GM12878 (cell line): Measurements from ENCODE around the gene TUBB1. TPM values are rescaled to one million over a fixed set of nuclear protein-coding genes. Genes with fewer than 3 reads are reported as not detected.

ENCODE experiments used
- ATAC-seq: fragments of 200-7000 bp; cut with Tn5 transposase; 3 replicates; pipeline ENCODE4 v1.9.1; 2020; ENCODE audit warnings: mild to moderate bottlenecking, moderate library complexity
- BruUV-seq: library from RNA; stranded (reverse); fragments of 400-500 nt; replicated peaks from 2 replicates; lab custom pipeline; 2021; lab: Mats Ljungman, UMichigan
- CTCF ChIA-PET: fragments of 300-600 bp; sonication (Branson Sonifier 250); formaldehyde crosslinking; extraction: SDS; loops from one replicate; lab custom pipeline; 2021; ENCODE audit warnings: inconsistent platforms; lab: Yijun Ruan, JAX
- POLR2A ChIA-PET: fragments of 350-600 bp; formaldehyde crosslinking; extraction: SDS; loops from one replicate; lab custom pipeline; 2021; ENCODE audit warnings: inconsistent platforms; lab: Charles Lee
- RAD21 ChIA-PET: fragments of 300-600 bp; sonication (Branson Sonifier 250); formaldehyde crosslinking; loops from one replicate; lab custom pipeline; 2023; ENCODE audit warnings: antibody characterized with exemption; ENCODE audit not compliant: unreplicated experiment; lab: Charles Lee
- SMC1A ChIA-PET: fragments of 300-600 bp; sonication (Branson Sonifier 250); formaldehyde crosslinking; loops from one replicate; lab custom pipeline; 2023; ENCODE audit not compliant: unreplicated experiment, uncharacterized antibody; lab: Charles Lee
- DNase-seq: peaks from one replicate; pipeline ENCODE4 v3.0.0-alpha.2; 2011; ENCODE audit warnings: low read depth, low spot score
- FAIRE-seq: peaks from 3 replicates; lab custom pipeline; 2011; peaks lifted over from hg19 to GRCh38; lab: Jason Lieb, UNC
- H2AFZ ChIP-seq: 2 replicates; pipeline ENCODE4 v1.6.0; 2011; ENCODE audit warnings: low read depth, low read length, control low read depth; ENCODE audit not compliant: control insufficient read depth
- H3K27ac ChIP-seq: 2 replicates; pipeline ENCODE4 v1.5.1; 2011; ENCODE audit warnings: control low read depth; ENCODE audit not compliant: control insufficient read depth, insufficient read depth
- H3K27me3 ChIP-seq, 2 experiments: replicated peaks in 1 of 2; 2 replicates each; pipeline versions ENCODE4 v1.6.0 to v1.6.1; 2011; ENCODE audit warnings: low read length in 1 of 2; ENCODE audit not compliant: control insufficient read depth in 2 of 2, insufficient read depth in 2 of 2
- H3K36me3 ChIP-seq, 2 experiments: 2 replicates each; pipeline ENCODE4 v1.5.1; 2011; ENCODE audit warnings: low read length in 1 of 2; ENCODE audit not compliant: control insufficient read depth in 2 of 2, insufficient read depth in 2 of 2
- H3K4me1 ChIP-seq: 2 replicates; pipeline ENCODE4 v1.6.1; 2011; ENCODE audit warnings: mild to moderate bottlenecking, low read length, moderate library complexity, mixed read lengths; ENCODE audit not compliant: control insufficient read depth, insufficient read depth
- H3K4me2 ChIP-seq: 2 replicates; pipeline ENCODE4 v1.6.0; 2011; ENCODE audit warnings: control low read depth; ENCODE audit not compliant: control insufficient read depth, insufficient read depth
- H3K4me3 ChIP-seq: fragments of 200-600 bp; sonication (generic); 2 replicates; pipeline ENCODE4 v1.5.1; 2016
- H3K79me2 ChIP-seq: 2 replicates; pipeline ENCODE4 v1.6.0; 2011; ENCODE audit warnings: low read length; ENCODE audit not compliant: control insufficient read depth, insufficient read depth
- H3K9ac ChIP-seq: 2 replicates; pipeline ENCODE4 v1.8.0; 2011; ENCODE audit warnings: low read length, control low read depth, mixed read lengths; ENCODE audit not compliant: control insufficient read depth, insufficient read depth
- H3K9me3 ChIP-seq: replicated peaks from 3 replicates; pipeline ENCODE4 v1.5.1; 2011; ENCODE audit warnings: mild to moderate bottlenecking, low read length; ENCODE audit not compliant: control insufficient read depth, insufficient read depth
- H4K20me1 ChIP-seq: 2 replicates; pipeline ENCODE4 v1.6.0; 2011; ENCODE audit not compliant: control insufficient read depth, insufficient read depth
- ATF7 ChIP-seq: fragments of 450-650 bp; IDR thresholded peaks from 2 replicates; pipeline ENCODE4 v1.6.1; 2016; ENCODE audit warnings: low read depth, mild to moderate bottlenecking
- NBN ChIP-seq: fragments of 450-650 bp; IDR thresholded peaks from 2 replicates; pipeline ENCODE4 v1.6.1; 2016
- NRF1 ChIP-seq: conservative IDR thresholded peaks from 2 replicates; pipeline ENCODE4 v1.6.1; 2011; ENCODE audit warnings: mild to moderate bottlenecking, low read depth, low read length, improper control_type of control experiment
- SP1 ChIP-seq: IDR thresholded peaks from one replicate; pipeline ENCODE4 v1.6.1; 2011; ENCODE audit warnings: low read depth, low read length
- SRF ChIP-seq, 2 experiments: IDR thresholded peaks; 2 replicates each; pipeline ENCODE4 v1.6.1; 2011; ENCODE audit warnings: low read depth in 2 of 2, low read length in 2 of 2, mild to moderate bottlenecking in 1 of 2, moderate library complexity in 1 of 2
- SUZ12 ChIP-seq: fragments of 200-600 bp; sonication (generic); IDR thresholded peaks from one replicate; pipeline ENCODE4 v1.6.1; 2018; ENCODE audit warnings: antibody characterized with exemption, mild to moderate bottlenecking; ENCODE audit not compliant: unreplicated experiment
- WGBS: methylation state at CpG from one replicate; pipeline ENCODE4 v1.1.6; 2016; ENCODE audit warnings: low lambda C conversion rate; ENCODE audit not compliant: insufficient replicate concordance, insufficient coverage; ENCODE audit errors: missing lambda C conversion rate; 5-methylcytosine and 5-hydroxymethylcytosine counted together
- in situ Hi-C: fragments of 300-500 bp; cut with MboI; formaldehyde crosslinking; loops from 9 replicates; pipeline ENCODE4 v1.14.3; 2018; ENCODE audit warnings: mixed read lengths
- intact Hi-C: fragments of 100-400 bp; cut with micrococcal nuclease; formaldehyde crosslinking; loops from one replicate; pipeline ENCODE4 v1.14.2; 2022; ENCODE audit not compliant: unreplicated experiment
- polyA plus RNA-seq, 11 experiments: library from polyadenylated mRNA; depleted of rRNA in 4 of 11; unstranded in 6 of 11; stranded (reverse) in 5 of 11; fragments of >200 nt; fragmentation: Nextera tagmentation in 4 of 11; fragmentation: Illumina TruSeq in 1 of 11; extraction: Ambion mirVana in 4 of 11; extraction: Trizol in 1 of 11; gene quantifications; 1 replicate in 1 of 11; 2 replicates in 10 of 11; pipeline versions ENCODE4 v1.2.1 to v1.2.3, GENCODE V29; 2011 to 2016; ENCODE audit warnings: inconsistent platforms in 2 of 11, missing spikeins in 2 of 11, low read depth in 1 of 11
- total RNA-seq, 4 experiments: library from RNA; depleted of rRNA in 3 of 4; stranded (reverse); fragments of >200 nt in 3 of 4; fragmentation: Illumina TruSeq in 1 of 4; extraction: Trizol in 1 of 4; gene quantifications; 2 replicates each; pipeline versions ENCODE4 v1.2.1 to v1.2.3, GENCODE V29; 2013 to 2021
- TF ChIP-seq, protein P1 (sequence below): IDR thresholded peaks from 2 replicates; pipeline ENCODE4 v1.6.1; 2012; ENCODE audit warnings: low read depth, low read length, improper control_type of control experiment
- TF ChIP-seq, protein P2 (sequence below): fragments of 450-650 bp; IDR thresholded peaks from 2 replicates; pipeline ENCODE4 v1.6.1; 2016; ENCODE audit warnings: mild to moderate bottlenecking
- TF ChIP-seq, protein P3 (sequence below): fragments of 450-650 bp; IDR thresholded peaks from 2 replicates; pipeline ENCODE4 v1.6.1; 2016; ENCODE audit warnings: mild to moderate bottlenecking, moderate library complexity, borderline replicate concordance

TUBB1 gene
- total and polyA plus RNA-seq, 10 of the 15 experiments (the other 5 are each of a cell fraction or from before 2014, with no cell fraction given) = 0.02 to 0.20 (median 0.06) TPM; not detected in 3

DNA sequence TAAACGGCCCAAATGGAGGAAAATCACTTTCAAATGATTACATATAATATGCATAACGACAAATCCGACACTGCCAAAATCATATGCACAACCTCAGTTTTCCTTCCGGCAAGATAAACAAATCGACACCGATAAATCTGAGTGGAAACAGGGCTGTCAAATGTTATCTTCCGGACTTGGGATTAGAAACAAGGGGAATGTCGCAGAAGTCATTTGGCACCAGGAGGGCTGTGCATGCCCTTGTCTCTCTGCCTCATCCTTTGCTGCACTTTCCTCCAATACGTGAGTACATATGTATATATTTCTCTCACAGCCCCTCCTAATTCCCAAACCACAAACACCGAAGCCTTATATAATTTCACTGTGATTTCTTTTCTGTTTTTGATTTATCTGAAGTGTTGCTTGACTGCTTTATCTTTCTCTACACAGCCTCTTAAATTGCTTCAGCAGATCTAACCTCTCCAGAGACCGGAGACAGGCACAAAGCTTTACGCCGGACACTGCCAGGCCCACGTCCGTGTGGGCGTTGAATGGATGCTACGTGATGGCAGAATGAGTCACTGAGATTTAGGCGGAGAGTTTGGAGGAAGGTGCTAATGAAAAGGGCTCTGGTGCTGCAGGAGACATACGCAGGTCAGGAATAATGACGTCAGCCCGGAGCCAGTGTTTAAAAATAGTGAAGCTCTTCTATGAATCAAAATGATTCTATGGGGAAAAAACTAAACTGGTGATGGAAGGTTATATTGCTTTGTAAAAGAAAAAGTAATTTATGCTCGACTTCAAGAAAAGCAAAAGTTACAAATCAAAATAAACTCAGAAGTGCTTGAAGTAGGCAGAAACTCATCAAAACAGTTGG, 44.4 kb downstream of the TUBB1 start:
- RAD21 ChIA-PET = no interaction called here
- H3K36me3 ChIP-seq = no peaks in the 10 kb centered on the region
- in situ Hi-C loops = no loop called here
- H2AFZ ChIP-seq = no peak overlapping the region
- TF ChIP-seq SRF (IDR thresholded peaks at IDR 0.05; ENCODE audit: low read depth in 2 of 2, low read length in 2 of 2) (no peak), ATF7 (0 out of 2 replicates have a peak, but pooled peaks have one; percentile 21), SUZ12 (no peak), SP1 (no peak), NBN (no peak), NRF1 (no peak)
- TF ChIP-seq, protein P1, sequence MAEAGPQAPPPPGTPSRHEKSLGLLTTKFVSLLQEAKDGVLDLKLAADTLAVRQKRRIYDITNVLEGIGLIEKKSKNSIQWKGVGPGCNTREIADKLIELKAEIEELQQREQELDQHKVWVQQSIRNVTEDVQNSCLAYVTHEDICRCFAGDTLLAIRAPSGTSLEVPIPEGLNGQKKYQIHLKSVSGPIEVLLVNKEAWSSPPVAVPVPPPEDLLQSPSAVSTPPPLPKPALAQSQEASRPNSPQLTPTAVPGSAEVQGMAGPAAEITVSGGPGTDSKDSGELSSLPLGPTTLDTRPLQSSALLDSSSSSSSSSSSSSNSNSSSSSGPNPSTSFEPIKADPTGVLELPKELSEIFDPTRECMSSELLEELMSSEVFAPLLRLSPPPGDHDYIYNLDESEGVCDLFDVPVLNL = no peak
- TF ChIP-seq, protein P2, sequence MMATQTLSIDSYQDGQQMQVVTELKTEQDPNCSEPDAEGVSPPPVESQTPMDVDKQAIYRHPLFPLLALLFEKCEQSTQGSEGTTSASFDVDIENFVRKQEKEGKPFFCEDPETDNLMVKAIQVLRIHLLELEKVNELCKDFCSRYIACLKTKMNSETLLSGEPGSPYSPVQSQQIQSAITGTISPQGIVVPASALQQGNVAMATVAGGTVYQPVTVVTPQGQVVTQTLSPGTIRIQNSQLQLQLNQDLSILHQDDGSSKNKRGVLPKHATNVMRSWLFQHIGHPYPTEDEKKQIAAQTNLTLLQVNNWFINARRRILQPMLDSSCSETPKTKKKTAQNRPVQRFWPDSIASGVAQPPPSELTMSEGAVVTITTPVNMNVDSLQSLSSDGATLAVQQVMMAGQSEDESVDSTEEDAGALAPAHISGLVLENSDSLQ = no peak
- TF ChIP-seq, protein P3, sequence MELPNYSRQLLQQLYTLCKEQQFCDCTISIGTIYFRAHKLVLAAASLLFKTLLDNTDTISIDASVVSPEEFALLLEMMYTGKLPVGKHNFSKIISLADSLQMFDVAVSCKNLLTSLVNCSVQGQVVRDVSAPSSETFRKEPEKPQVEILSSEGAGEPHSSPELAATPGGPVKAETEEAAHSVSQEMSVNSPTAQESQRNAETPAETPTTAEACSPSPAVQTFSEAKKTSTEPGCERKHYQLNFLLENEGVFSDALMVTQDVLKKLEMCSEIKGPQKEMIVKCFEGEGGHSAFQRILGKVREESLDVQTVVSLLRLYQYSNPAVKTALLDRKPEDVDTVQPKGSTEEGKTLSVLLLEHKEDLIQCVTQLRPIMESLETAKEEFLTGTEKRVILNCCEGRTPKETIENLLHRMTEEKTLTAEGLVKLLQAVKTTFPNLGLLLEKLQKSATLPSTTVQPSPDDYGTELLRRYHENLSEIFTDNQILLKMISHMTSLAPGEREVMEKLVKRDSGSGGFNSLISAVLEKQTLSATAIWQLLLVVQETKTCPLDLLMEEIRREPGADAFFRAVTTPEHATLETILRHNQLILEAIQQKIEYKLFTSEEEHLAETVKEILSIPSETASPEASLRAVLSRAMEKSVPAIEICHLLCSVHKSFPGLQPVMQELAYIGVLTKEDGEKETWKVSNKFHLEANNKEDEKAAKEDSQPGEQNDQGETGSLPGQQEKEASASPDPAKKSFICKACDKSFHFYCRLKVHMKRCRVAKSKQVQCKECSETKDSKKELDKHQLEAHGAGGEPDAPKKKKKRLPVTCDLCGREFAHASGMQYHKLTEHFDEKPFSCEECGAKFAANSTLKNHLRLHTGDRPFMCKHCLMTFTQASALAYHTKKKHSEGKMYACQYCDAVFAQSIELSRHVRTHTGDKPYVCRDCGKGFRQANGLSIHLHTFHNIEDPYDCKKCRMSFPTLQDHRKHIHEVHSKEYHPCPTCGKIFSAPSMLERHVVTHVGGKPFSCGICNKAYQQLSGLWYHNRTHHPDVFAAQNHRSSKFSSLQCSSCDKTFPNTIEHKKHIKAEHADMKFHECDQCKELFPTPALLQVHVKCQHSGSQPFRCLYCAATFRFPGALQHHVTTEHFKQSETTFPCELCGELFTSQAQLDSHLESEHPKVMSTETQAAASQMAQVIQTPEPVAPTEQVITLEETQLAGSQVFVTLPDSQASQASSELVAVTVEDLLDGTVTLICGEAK = no peak
- TF ChIP-seq, all 136 proteins: peak for 1
- CTCF ChIA-PET = no interaction called here
- Histone ChIP-seq H3K79me2 (no peaks in the 10 kb centered on the region), H4K20me1 (no peaks in the 10 kb centered on the region), H3K9ac (no peak overlapping the region), H3K4me2 (no peak overlapping the region), H3K9me3 (no peaks in the 10 kb centered on the region), H3K27ac (no peak overlapping the region), H3K4me3 (no peak overlapping the region), H3K27me3 (no peaks in the 10 kb centered on the region; a peak in 2 of 4 replicates), H3K4me1 (no peaks in the 10 kb centered on the region)
- DNase-seq = no peak
- POLR2A ChIA-PET = no interaction called here
- WGBS = 56% methylated on average over 22 of the region's 22 CpGs
- SMC1A ChIA-PET = interaction anchor here (1.0 kb wide), 1 partner anchor 10 kb away, joined by 3 read pairs; no protein-coding TSS in a partner anchor
- BruUV-seq = no TSS peak
- intact Hi-C loops = no loop called here
- no peak for ATAC-seq
- FAIRE-seq = no peak
